Measurements from ENCODE around the gene PRPSAP1. TPM values are rescaled to one million over a fixed set of nuclear protein-coding genes. Genes with fewer than 3 reads are reported as not detected.

The PRPSAP1 gene
- total and polyA plus RNA-seq, 2 of the 8 experiments (the other 6 are each of a cell fraction or from before 2014, with no cell fraction given) = 32.0 to 54.2 TPM

DNA sequence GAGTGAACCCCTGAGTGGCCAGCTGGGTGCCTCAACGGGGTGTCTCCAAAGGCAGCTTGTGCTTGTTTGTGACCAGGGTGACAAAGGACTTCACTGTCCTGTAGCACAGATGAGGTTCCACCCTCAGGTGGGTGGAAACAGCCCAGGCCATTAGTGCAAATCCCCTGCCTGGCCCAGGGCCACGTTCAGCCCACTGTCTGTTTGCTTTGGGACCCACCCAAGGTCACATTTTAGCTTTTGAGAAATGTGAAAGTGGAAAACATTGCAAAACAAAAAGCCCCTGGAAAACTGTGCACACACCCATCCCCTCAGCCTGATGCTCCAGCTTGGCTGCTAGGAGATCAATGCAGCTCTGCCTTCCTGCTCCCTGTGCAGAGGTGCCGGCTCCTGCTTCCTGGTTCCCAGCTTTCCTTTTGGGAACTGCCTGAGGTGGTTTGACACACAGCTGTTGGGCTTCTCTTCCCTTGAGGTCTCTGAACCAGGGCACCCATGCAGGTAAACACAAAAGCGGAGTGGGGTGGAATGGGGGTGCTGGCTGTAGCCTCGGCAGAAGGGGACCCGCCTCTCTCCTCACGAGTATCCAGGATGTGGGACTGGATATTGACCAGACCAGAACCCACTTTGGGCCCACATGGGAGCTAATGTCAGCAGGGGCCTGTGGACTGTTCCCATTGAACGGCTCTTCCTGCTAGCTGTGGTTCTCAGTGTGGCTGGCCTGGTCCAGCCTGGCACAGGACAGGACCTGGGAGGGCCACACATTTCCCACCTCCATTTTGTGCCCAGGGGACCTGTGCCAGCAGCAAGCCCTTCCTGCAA lies 22.8 kb upstream of the PRPSAP1 start:
- no peak for TF ChIP-seq SAP30 (IDR thresholded peaks at IDR 0.05; ENCODE audit: insufficient read depth, insufficient replicate concordance, low read length)
- TF ChIP-seq KDM5A (IDR thresholded peaks at IDR 0.05; ENCODE audit: low read length) = no peak
- TF ChIP-seq KDM1A (IDR thresholded peaks at IDR 0.05; ENCODE audit: borderline replicate concordance, low read length) = no peak
- TF ChIP-seq RBBP5 (IDR thresholded peaks at IDR 0.05; ENCODE audit: borderline replicate concordance, low read depth, low read length) = no peak
- TF ChIP-seq TBP (IDR thresholded peaks at IDR 0.05; ENCODE audit: low read depth, low read length) = no peak
- TF ChIP-seq NANOG (IDR thresholded peaks at IDR 0.05; ENCODE audit: insufficient read depth, low read depth, low read length, poor library complexity, severe bottlenecking) = no peak
- no peak for TF ChIP-seq NRF1 (IDR thresholded peaks at IDR 0.05; ENCODE audit: low read depth, low read length)
- TF ChIP-seq TEAD4 (IDR thresholded peaks at IDR 0.05; ENCODE audit: low read depth, low read length) = no peak
- no peak for TF ChIP-seq SRF (IDR thresholded peaks at IDR 0.05; ENCODE audit: low read depth, low read length)
- no peak for TF ChIP-seq CBX5 (IDR thresholded peaks at IDR 0.05; ENCODE audit: low read depth, low read length)
- TF ChIP-seq BCL11A (IDR thresholded peaks at IDR 0.05; ENCODE audit: low read depth in 2 of 2, low read length in 2 of 2) = no peak
- no peak for TF ChIP-seq RNF2 (IDR thresholded peaks at IDR 0.05; ENCODE audit: borderline replicate concordance, low read depth, low read length, missing control alignments, poor library complexity, severe bottlenecking)
- Histone ChIP-seq H3K79me2 (ENCODE audit: control insufficient read depth in 1 of 2, insufficient read depth in 2 of 2, low read length in 2 of 2) (no peaks in the 10 kb centered on the region), H4K8ac (ENCODE audit: extremely low read depth, insufficient read depth, low read length) (no peak overlapping the region), H3K4me3 (ENCODE audit: extremely low read depth in 1 of 4, insufficient read depth in 2 of 4, low read depth in 3 of 4, low read length in 4 of 4) (no peak overlapping the region), H3K4me1 (replicated peaks in 1 of 4; ENCODE audit: control insufficient read depth in 3 of 4, insufficient read depth in 4 of 4, low read length in 3 of 4) (peaks cover 0 to 10% (median 3%) of the 10 kb centered on the region in 4 experiments; a peak in 5 of 7 replicates), H3K18ac (ENCODE audit: extremely low read depth, low read length) (no peak overlapping the region), H2BK12ac (ENCODE audit: low read depth, low read length) (no peak overlapping the region), H3K9me3 (ENCODE audit: insufficient read depth in 2 of 2, low read depth in 1 of 2, low read length in 1 of 2) (no peaks in the 10 kb centered on the region), H3K14ac (ENCODE audit: insufficient read length) (no peak overlapping the region), H3K27ac (ENCODE audit: low read depth, low read length) (no peak overlapping the region), H3K56ac (replicated peaks; ENCODE audit: insufficient read length, low read depth, low read length) (no peak overlapping the region), H3K4me2 (ENCODE audit: insufficient read depth in 1 of 2, low read depth in 2 of 2, low read length in 2 of 2) (no peak overlapping the region), H4K91ac (replicated peaks; ENCODE audit: insufficient read length, low read length) (no peak overlapping the region), H3K36me3 (ENCODE audit: control insufficient read depth in 2 of 4, insufficient read depth in 4 of 4, low read length in 3 of 4) (no peaks in the 10 kb centered on the region; a peak in 1 of 8 replicates), H2AK5ac (ENCODE audit: low read depth, low read length) (no peak overlapping the region), H2BK15ac (ENCODE audit: low read length) (no peak overlapping the region), H3K27me3 (replicated peaks in 1 of 4; ENCODE audit: control insufficient read depth in 3 of 4, extremely low read depth in 1 of 4, insufficient read depth in 3 of 4, low read length in 3 of 4) (no peaks in the 10 kb centered on the region), H4K5ac (ENCODE audit: insufficient read length, low read depth, low read length) (no peak overlapping the region), H3K23me2 (ENCODE audit: low read depth, low read length) (no peaks in the 10 kb centered on the region), H3K79me1 (ENCODE audit: low read depth, low read length) (no peaks in the 10 kb centered on the region), H4K20me1 (replicated peaks in 1 of 2; ENCODE audit: control insufficient read depth in 1 of 2, insufficient read depth in 2 of 2, low read length in 2 of 2) (no peaks in the 10 kb centered on the region), H2BK120ac (replicated peaks; ENCODE audit: low read depth, low read length) (no peak overlapping the region), H2AFZ (ENCODE audit: low read length) (no peak overlapping the region), H2BK20ac (ENCODE audit: low read length) (no peak overlapping the region), H3K9ac (replicated peaks in 1 of 4; ENCODE audit: extremely low read depth in 1 of 4, low read depth in 3 of 4, low read length in 3 of 4) (no peak overlapping the region), H3K23ac (ENCODE audit: insufficient read length) (no peak overlapping the region), H3K4ac (replicated peaks; ENCODE audit: insufficient read length, low read depth, low read length) (no peak overlapping the region), H2BK5ac (ENCODE audit: low read depth, low read length) (no peak overlapping the region)
- ChIA-PET CTCF (ENCODE audit: partially characterized antibody) (interaction anchor here (1.2 to 28.1 kb wide), 8 partner anchors 9 to 82 kb away, joined by 3 to 635 read pairs (median 6); partner anchors contain the start of genes PRPSAP1 and SPHK1), POLR2A (ENCODE audit: partially characterized antibody) (no interaction called here)
- no peak for DNase-seq (ENCODE audit: low read depth in 1 of 2, low spot score in 2 of 2)
- 81% methylated on average over 8 of the region's 8 CpGs; no CpG with 5 or more reads in 1 of the 2 experiments for WGBS, 2 experiments (ENCODE audit: extremely low coverage in 1 of 2, insufficient coverage in 1 of 2, insufficient read length in 1 of 2, insufficient replicate concordance in 2 of 2, low coverage in 1 of 2, low lambda C conversion rate in 2 of 2, missing lambda C conversion rate in 1 of 2)
- no peak for FAIRE-seq
